GM23338 (cell line): ENCODE results near the gene SLC12A7. TPM values are rescaled to one million over a fixed set of nuclear protein-coding genes. Genes with fewer than 3 reads are reported as not detected.

Experiments
- ATAC-seq: fragments of 200-7000 bp; cut with Tn5 transposase; 3 replicates; pipeline ENCODE4 v1.9.1; 2020
- DNase-seq: peaks from one replicate; pipeline ENCODE4 v3.0.0-alpha.2; 2015; ENCODE audit warnings: low spot score
- H2AFZ ChIP-seq: fragments of 200-600 bp; sonication (generic); 2 replicates; pipeline ENCODE4 v1.8.0; 2016; ENCODE audit warnings: antibody characterized with exemption, mild to moderate bottlenecking, moderate library complexity
- H3F3A ChIP-seq: fragments of 200-600 bp; sonication (generic); replicated peaks from 2 replicates; pipeline ENCODE4 v1.8.0; 2017; ENCODE audit warnings: antibody characterized with exemption, mixed run types, low read depth
- H3K27ac ChIP-seq: fragments of 200-600 bp; sonication (generic); 2 replicates; pipeline ENCODE4 v1.6.1; 2016; ENCODE audit warnings: low read depth
- H3K27me3 ChIP-seq: fragments of 200-600 bp; sonication (generic); 2 replicates; pipeline ENCODE4 v1.8.0; 2016; ENCODE audit warnings: mild to moderate bottlenecking, mixed run types, moderate library complexity; ENCODE audit not compliant: insufficient read depth
- H3K36me3 ChIP-seq: fragments of 200-600 bp; sonication (generic); 2 replicates; pipeline ENCODE4 v1.8.0; 2016; ENCODE audit warnings: mild to moderate bottlenecking; ENCODE audit not compliant: insufficient read depth
- H3K4me1 ChIP-seq: fragments of 200-600 bp; sonication (generic); 2 replicates; pipeline ENCODE4 v1.8.0; 2016; ENCODE audit warnings: mild to moderate bottlenecking, moderate library complexity; ENCODE audit not compliant: insufficient read depth
- H3K4me2 ChIP-seq: fragments of 200-600 bp; sonication (generic); 2 replicates; pipeline ENCODE4 v1.7.1; 2017; ENCODE audit warnings: mixed run types
- H3K4me3 ChIP-seq: fragments of 200-600 bp; sonication (generic); 2 replicates; pipeline ENCODE4 v1.6.1; 2016; ENCODE audit warnings: mixed run types
- H3K79me2 ChIP-seq: fragments of 200-600 bp; sonication (generic); replicated peaks from 2 replicates; pipeline ENCODE4 v1.8.0; 2017; ENCODE audit warnings: mild to moderate bottlenecking; ENCODE audit not compliant: insufficient read depth
- H3K9me2 ChIP-seq: fragments of 200-600 bp; sonication (generic); 2 replicates; pipeline ENCODE4 v1.8.0; 2017; ENCODE audit not compliant: insufficient read depth
- H4K20me1 ChIP-seq: fragments of 200-600 bp; sonication (generic); replicated peaks from 2 replicates; pipeline ENCODE4 v1.8.0; 2017; ENCODE audit warnings: mild to moderate bottlenecking; ENCODE audit not compliant: insufficient read depth
- H3K27ac Mint-ChIP-seq: 2 replicates; pipeline ENCODE4 v1.8.0; 2020; ENCODE audit warnings: inconsistent platforms, mild to moderate bottlenecking, moderate library complexity, mixed read lengths
- H3K27me3 Mint-ChIP-seq: 3 replicates; pipeline ENCODE4 v1.8.0; 2022; ENCODE audit warnings: low read depth, mild to moderate bottlenecking, moderate library complexity, mixed read lengths, inconsistent platforms; ENCODE audit not compliant: insufficient read depth, poor library complexity
- H3K36me3 Mint-ChIP-seq: 3 replicates; pipeline ENCODE4 v1.8.0; 2021; ENCODE audit warnings: low read depth, mild to moderate bottlenecking, inconsistent platforms, moderate library complexity, mixed read lengths
- H3K4me1 Mint-ChIP-seq: 3 replicates; pipeline ENCODE4 v1.8.0; 2020; ENCODE audit warnings: mild to moderate bottlenecking, inconsistent platforms, mixed read lengths
- H3K4me3 Mint-ChIP-seq: 3 replicates; pipeline ENCODE4 v1.8.0; 2021; ENCODE audit warnings: moderate library complexity, mild to moderate bottlenecking, inconsistent platforms, mixed read lengths
- H3K9me3 Mint-ChIP-seq: 3 replicates; pipeline ENCODE4 v1.8.0; 2020; ENCODE audit warnings: moderate library complexity, mild to moderate bottlenecking, inconsistent platforms, mixed read lengths
- CREB1 ChIP-seq: fragments of 250-450 bp; sonication (Bioruptor Pico); IDR thresholded peaks from 2 replicates; pipeline ENCODE4 v1.5.0; 2020; ENCODE audit warnings: low read depth, mild to moderate bottlenecking, moderate library complexity
- EZH2 ChIP-seq: fragments of 200-600 bp; sonication (generic); IDR thresholded peaks from one replicate; pipeline ENCODE4 v1.8.0; 2017; ENCODE audit warnings: antibody characterized with exemption, mild to moderate bottlenecking, low read depth; ENCODE audit not compliant: unreplicated experiment
- EZH2phosphoT487 ChIP-seq: fragments of 200-600 bp; sonication (generic); IDR thresholded peaks from one replicate; pipeline ENCODE4 v1.8.1; 2018; ENCODE audit warnings: antibody characterized with exemption; ENCODE audit not compliant: unreplicated experiment
- JUNB ChIP-seq: IDR thresholded peaks from one replicate; pipeline ENCODE4 v1.6.1; 2016; ENCODE audit warnings: antibody characterized with exemption; ENCODE audit not compliant: unreplicated experiment
- NANOG ChIP-seq: IDR thresholded peaks from 2 replicates; pipeline ENCODE4 v1.6.1; 2016; ENCODE audit warnings: antibody characterized with exemption, borderline replicate concordance
- POLR2AphosphoS5 ChIP-seq: IDR thresholded peaks from 2 replicates; pipeline ENCODE4 v1.6.1; 2016; ENCODE audit warnings: antibody characterized with exemption, low read depth
- STAT1 ChIP-seq: IDR thresholded peaks from one replicate; pipeline ENCODE4 v1.6.1; 2016; ENCODE audit warnings: antibody characterized with exemption; ENCODE audit not compliant: unreplicated experiment
- ZNF114 ChIP-seq: fragments of 250-450 bp; sonication (Bioruptor Pico); IDR thresholded peaks from 2 replicates; pipeline ENCODE4 v1.5.0; 2020; ENCODE audit warnings: mild to moderate bottlenecking, moderate library complexity
- ZNF331 ChIP-seq: fragments of 250-450 bp; sonication (Bioruptor Pico); IDR thresholded peaks from 2 replicates; pipeline ENCODE4 v1.5.0; 2020; ENCODE audit warnings: low read depth, mild to moderate bottlenecking, moderate library complexity
- polyA plus RNA-seq: library from polyadenylated mRNA; unstranded; fragments of >200 nt; fragmentation: Nextera tagmentation; extraction: Ambion mirVana; gene quantifications from 2 replicates; pipeline ENCODE4 v1.2.1, GENCODE V29; 2016
- total RNA-seq: library from RNA; depleted of rRNA; stranded (reverse); fragments of >200 nt; shearing (Covaris generic); gene quantifications from 2 replicates; pipeline ENCODE4 v1.2.3, GENCODE V29; 2014
- TF ChIP-seq, protein P1 (sequence below): fragments of 250-450 bp; sonication (Bioruptor Pico); IDR thresholded peaks from 2 replicates; pipeline ENCODE4 v1.5.0; 2020; ENCODE audit warnings: mild to moderate bottlenecking, moderate library complexity
- TF ChIP-seq, protein P2 (sequence below): IDR thresholded peaks from one replicate; pipeline ENCODE4 v1.6.1; 2018; ENCODE audit warnings: antibody characterized with exemption; ENCODE audit not compliant: unreplicated experiment
- TF ChIP-seq, protein P3 (sequence below), 2 experiments: fragments of 200-600 bp in 1 of 2; sonication (generic) in 1 of 2; conservative IDR thresholded peaks; 2 replicates each; pipeline versions ENCODE4 v1.5.1 to v1.6.1; 2016 to 2017; ENCODE audit warnings: antibody characterized with exemption in 2 of 2, low read depth in 2 of 2, mild to moderate bottlenecking in 2 of 2, moderate library complexity in 1 of 2
- TF ChIP-seq, protein P4 (sequence below): IDR thresholded peaks from 2 replicates; pipeline ENCODE4 v1.6.1; 2016; ENCODE audit warnings: antibody characterized with exemption

SLC12A7 gene
- total and polyA plus RNA-seq, 2 experiments from 2014 or later, result 7.4 to 32.2 TPM

DNA sequence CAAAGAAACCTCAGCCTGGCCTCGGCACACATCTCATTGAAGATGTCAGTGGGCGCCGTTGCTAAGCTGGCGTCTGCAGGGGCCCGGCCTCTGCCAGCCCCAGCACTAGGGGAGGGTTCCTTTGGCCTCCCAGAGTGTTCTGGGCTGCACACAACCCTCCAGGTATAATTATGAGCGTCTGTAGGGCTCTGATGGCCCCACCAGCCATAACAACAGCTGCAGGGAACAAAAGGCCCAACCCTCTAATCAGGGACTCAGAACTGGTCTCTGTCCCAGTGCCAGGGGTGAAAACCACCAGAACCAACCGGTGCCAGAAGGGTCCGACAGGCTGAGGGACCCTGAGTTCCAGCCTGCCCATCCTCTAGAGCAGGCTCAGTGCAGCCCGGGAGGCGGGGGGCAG lies 39.5 kb upstream of the SLC12A7 start:
- H3F3A ChIP-seq, result no peaks in the 10 kb centered on the region
- H3K79me2 ChIP-seq, result no peaks in the 10 kb centered on the region
- peaks cover 15% of the 10 kb centered on the region for H3K27me3 ChIP-seq
- no peaks in the 10 kb centered on the region for H3K9me2 ChIP-seq
- no peak for DNase-seq
- no peak overlapping the region for H3K4me3 Mint-ChIP-seq
- H3K4me3 ChIP-seq, result no peak overlapping the region
- no peak for TF ChIP-seq POLR2AphosphoS5
- TF ChIP-seq ZNF114 (CRISPR knock-in tag), result no peak
- TF ChIP-seq, protein P1, sequence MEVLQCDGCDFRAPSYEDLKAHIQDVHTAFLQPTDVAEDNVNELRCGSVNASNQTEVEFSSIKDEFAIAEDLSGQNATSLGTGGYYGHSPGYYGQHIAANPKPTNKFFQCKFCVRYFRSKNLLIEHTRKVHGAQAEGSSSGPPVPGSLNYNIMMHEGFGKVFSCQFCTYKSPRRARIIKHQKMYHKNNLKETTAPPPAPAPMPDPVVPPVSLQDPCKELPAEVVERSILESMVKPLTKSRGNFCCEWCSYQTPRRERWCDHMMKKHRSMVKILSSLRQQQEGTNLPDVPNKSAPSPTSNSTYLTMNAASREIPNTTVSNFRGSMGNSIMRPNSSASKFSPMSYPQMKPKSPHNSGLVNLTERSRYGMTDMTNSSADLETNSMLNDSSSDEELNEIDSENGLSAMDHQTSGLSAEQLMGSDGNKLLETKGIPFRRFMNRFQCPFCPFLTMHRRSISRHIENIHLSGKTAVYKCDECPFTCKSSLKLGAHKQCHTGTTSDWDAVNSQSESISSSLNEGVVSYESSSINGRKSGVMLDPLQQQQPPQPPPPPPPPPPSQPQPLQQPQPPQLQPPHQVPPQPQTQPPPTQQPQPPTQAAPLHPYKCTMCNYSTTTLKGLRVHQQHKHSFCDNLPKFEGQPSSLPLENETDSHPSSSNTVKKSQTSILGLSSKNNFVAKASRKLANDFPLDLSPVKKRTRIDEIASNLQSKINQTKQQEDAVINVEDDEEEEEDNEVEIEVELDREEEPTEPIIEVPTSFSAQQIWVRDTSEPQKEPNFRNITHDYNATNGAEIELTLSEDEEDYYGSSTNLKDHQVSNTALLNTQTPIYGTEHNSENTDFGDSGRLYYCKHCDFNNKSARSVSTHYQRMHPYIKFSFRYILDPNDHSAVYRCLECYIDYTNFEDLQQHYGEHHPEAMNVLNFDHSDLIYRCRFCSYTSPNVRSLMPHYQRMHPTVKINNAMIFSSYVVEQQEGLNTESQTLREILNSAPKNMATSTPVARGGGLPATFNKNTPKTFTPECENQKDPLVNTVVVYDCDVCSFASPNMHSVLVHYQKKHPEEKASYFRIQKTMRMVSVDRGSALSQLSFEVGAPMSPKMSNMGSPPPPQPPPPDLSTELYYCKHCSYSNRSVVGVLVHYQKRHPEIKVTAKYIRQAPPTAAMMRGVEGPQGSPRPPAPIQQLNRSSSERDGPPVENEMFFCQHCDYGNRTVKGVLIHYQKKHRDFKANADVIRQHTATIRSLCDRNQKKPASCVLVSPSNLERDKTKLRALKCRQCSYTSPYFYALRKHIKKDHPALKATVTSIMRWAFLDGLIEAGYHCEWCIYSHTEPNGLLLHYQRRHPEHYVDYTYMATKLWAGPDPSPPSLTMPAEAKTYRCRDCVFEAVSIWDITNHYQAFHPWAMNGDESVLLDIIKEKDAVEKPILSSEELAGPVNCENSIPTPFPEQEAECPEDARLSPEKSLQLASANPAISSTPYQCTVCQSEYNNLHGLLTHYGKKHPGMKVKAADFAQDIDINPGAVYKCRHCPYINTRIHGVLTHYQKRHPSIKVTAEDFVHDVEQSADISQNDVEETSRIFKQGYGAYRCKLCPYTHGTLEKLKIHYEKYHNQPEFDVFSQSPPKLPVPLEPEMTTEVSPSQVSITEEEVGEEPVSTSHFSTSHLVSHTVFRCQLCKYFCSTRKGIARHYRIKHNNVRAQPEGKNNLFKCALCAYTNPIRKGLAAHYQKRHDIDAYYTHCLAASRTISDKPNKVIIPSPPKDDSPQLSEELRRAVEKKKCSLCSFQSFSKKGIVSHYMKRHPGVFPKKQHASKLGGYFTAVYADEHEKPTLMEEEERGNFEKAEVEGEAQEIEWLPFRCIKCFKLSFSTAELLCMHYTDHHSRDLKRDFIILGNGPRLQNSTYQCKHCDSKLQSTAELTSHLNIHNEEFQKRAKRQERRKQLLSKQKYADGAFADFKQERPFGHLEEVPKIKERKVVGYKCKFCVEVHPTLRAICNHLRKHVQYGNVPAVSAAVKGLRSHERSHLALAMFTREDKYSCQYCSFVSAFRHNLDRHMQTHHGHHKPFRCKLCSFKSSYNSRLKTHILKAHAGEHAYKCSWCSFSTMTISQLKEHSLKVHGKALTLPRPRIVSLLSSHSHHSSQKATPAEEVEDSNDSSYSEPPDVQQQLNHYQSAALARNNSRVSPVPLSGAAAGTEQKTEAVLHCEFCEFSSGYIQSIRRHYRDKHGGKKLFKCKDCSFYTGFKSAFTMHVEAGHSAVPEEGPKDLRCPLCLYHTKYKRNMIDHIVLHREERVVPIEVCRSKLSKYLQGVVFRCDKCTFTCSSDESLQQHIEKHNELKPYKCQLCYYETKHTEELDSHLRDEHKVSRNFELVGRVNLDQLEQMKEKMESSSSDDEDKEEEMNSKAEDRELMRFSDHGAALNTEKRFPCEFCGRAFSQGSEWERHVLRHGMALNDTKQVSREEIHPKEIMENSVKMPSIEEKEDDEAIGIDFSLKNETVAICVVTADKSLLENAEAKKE, result no peak
- TF ChIP-seq, protein P2, sequence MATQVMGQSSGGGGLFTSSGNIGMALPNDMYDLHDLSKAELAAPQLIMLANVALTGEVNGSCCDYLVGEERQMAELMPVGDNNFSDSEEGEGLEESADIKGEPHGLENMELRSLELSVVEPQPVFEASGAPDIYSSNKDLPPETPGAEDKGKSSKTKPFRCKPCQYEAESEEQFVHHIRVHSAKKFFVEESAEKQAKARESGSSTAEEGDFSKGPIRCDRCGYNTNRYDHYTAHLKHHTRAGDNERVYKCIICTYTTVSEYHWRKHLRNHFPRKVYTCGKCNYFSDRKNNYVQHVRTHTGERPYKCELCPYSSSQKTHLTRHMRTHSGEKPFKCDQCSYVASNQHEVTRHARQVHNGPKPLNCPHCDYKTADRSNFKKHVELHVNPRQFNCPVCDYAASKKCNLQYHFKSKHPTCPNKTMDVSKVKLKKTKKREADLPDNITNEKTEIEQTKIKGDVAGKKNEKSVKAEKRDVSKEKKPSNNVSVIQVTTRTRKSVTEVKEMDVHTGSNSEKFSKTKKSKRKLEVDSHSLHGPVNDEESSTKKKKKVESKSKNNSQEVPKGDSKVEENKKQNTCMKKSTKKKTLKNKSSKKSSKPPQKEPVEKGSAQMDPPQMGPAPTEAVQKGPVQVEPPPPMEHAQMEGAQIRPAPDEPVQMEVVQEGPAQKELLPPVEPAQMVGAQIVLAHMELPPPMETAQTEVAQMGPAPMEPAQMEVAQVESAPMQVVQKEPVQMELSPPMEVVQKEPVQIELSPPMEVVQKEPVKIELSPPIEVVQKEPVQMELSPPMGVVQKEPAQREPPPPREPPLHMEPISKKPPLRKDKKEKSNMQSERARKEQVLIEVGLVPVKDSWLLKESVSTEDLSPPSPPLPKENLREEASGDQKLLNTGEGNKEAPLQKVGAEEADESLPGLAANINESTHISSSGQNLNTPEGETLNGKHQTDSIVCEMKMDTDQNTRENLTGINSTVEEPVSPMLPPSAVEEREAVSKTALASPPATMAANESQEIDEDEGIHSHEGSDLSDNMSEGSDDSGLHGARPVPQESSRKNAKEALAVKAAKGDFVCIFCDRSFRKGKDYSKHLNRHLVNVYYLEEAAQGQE, result no peak
- TF ChIP-seq, protein P3, sequence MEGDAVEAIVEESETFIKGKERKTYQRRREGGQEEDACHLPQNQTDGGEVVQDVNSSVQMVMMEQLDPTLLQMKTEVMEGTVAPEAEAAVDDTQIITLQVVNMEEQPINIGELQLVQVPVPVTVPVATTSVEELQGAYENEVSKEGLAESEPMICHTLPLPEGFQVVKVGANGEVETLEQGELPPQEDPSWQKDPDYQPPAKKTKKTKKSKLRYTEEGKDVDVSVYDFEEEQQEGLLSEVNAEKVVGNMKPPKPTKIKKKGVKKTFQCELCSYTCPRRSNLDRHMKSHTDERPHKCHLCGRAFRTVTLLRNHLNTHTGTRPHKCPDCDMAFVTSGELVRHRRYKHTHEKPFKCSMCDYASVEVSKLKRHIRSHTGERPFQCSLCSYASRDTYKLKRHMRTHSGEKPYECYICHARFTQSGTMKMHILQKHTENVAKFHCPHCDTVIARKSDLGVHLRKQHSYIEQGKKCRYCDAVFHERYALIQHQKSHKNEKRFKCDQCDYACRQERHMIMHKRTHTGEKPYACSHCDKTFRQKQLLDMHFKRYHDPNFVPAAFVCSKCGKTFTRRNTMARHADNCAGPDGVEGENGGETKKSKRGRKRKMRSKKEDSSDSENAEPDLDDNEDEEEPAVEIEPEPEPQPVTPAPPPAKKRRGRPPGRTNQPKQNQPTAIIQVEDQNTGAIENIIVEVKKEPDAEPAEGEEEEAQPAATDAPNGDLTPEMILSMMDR (conservative IDR thresholded peaks at IDR 0.05; ENCODE audit: low read depth in 2 of 2), result no peak
- TF ChIP-seq, protein P4, sequence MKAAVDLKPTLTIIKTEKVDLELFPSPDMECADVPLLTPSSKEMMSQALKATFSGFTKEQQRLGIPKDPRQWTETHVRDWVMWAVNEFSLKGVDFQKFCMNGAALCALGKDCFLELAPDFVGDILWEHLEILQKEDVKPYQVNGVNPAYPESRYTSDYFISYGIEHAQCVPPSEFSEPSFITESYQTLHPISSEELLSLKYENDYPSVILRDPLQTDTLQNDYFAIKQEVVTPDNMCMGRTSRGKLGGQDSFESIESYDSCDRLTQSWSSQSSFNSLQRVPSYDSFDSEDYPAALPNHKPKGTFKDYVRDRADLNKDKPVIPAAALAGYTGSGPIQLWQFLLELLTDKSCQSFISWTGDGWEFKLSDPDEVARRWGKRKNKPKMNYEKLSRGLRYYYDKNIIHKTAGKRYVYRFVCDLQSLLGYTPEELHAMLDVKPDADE, result no peak
- TF ChIP-seq CREB1, result no peak
- TF ChIP-seq EZH2phosphoT487, result no peak
- TF ChIP-seq JUNB, result no peak
- TF ChIP-seq EZH2, result no peak
- no peak for TF ChIP-seq ZNF331 (CRISPR knock-in tag)
- no peak for TF ChIP-seq STAT1
- TF ChIP-seq NANOG, result no peak
- peaks cover 10% of the 10 kb centered on the region for H3K27me3 Mint-ChIP-seq
- H3K4me2 ChIP-seq, result no peak overlapping the region
- H4K20me1 ChIP-seq, result no peaks in the 10 kb centered on the region
- 0 out of 2 replicates have a peak overlapping the region, but pooled peaks have one; percentile 33 for H3K27ac Mint-ChIP-seq
- ATAC-seq, result no peak
- no peak overlapping the region for H3K27ac ChIP-seq
- no peak overlapping the region for H2AFZ ChIP-seq
- H3K36me3 ChIP-seq, result no peaks in the 10 kb centered on the region
- H3K36me3 Mint-ChIP-seq, result no peaks in the 10 kb centered on the region
- no peaks in the 10 kb centered on the region; the same call in 1 of the 2 replicates for H3K4me1 ChIP-seq
- peaks cover 16% of the 10 kb centered on the region for H3K4me1 Mint-ChIP-seq
- no peaks in the 10 kb centered on the region for H3K9me3 Mint-ChIP-seq
